ENCODE data around the gene IARS2. TPM values are rescaled to one million over a fixed set of nuclear protein-coding genes. Genes with fewer than 3 reads are reported as not detected.

IARS2 gene
- total RNA-seq, 2 donors from 2014 or later: 44.6 to 56.0 TPM

GRCh38 chr1:220121791-220122530 is 28.0 kb downstream of the IARS2 start:
- H3K27me3 ChIP-seq (replicated peaks; ENCODE audit: insufficient read depth): no peaks in the 10 kb centered on the region
- H3K36me3 ChIP-seq: peaks cover 8% of the 10 kb centered on the region
- DNase-seq (ENCODE audit: low spot score) (no peak), ATAC-seq (ENCODE audit: insufficient number of reproducible peaks, low FRiP score, low read depth) (peak; percentile 70)
- peaks cover 9 to 12% of the 10 kb centered on the region in 2 donors for H3K4me1 ChIP-seq (ENCODE audit: control insufficient read depth in 1 of 2, low read depth in 2 of 2)
- TF ChIP-seq, protein P1, sequence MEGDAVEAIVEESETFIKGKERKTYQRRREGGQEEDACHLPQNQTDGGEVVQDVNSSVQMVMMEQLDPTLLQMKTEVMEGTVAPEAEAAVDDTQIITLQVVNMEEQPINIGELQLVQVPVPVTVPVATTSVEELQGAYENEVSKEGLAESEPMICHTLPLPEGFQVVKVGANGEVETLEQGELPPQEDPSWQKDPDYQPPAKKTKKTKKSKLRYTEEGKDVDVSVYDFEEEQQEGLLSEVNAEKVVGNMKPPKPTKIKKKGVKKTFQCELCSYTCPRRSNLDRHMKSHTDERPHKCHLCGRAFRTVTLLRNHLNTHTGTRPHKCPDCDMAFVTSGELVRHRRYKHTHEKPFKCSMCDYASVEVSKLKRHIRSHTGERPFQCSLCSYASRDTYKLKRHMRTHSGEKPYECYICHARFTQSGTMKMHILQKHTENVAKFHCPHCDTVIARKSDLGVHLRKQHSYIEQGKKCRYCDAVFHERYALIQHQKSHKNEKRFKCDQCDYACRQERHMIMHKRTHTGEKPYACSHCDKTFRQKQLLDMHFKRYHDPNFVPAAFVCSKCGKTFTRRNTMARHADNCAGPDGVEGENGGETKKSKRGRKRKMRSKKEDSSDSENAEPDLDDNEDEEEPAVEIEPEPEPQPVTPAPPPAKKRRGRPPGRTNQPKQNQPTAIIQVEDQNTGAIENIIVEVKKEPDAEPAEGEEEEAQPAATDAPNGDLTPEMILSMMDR (IDR thresholded peaks at IDR 0.05): no peak
- peak overlapping the region; percentile 64 for H3K4me3 ChIP-seq
- H3K27ac ChIP-seq: peak overlapping the region; percentile 75 to 78
- H3K9me3 ChIP-seq: no peaks in the 10 kb centered on the region

- TF ChIP-seq, protein P1 (IDR thresholded peaks at IDR 0.05): no peak
Observed at GRCh38 chr1:220123066-220123465, 29.1 kb downstream of the IARS2 start.

GRCh38 chr1:220123889-220124288 is 30.0 kb downstream of the IARS2 start:
- H3K36me3 ChIP-seq: peaks cover 8% of the 10 kb centered on the region
- ATAC-seq (ENCODE audit: insufficient number of reproducible peaks, low FRiP score, low read depth) (no peak), DNase-seq (ENCODE audit: low spot score) (no peak)
- no peaks in the 10 kb centered on the region for H3K9me3 ChIP-seq
- H3K4me1 ChIP-seq (ENCODE audit: control insufficient read depth in 1 of 2, low read depth in 2 of 2): peaks cover 4 to 8% of the 10 kb centered on the region in 2 donors
- no peak overlapping the region for H3K27ac ChIP-seq
- H3K4me3 ChIP-seq: no peak overlapping the region
- TF ChIP-seq, protein P1 (IDR thresholded peaks at IDR 0.05): peak; percentile 11
- no peaks in the 10 kb centered on the region for H3K27me3 ChIP-seq (replicated peaks; ENCODE audit: insufficient read depth)

More at GRCh38 chr1:220123066-220123465, 29.1 kb downstream of the IARS2 start:
- ATAC-seq (ENCODE audit: insufficient number of reproducible peaks, low FRiP score, low read depth) (no peak), DNase-seq (ENCODE audit: low spot score) (no peak)
- Histone ChIP-seq H3K9me3 (no peaks in the 10 kb centered on the region), H3K4me3 (no peak overlapping the region), H3K27me3 (replicated peaks; ENCODE audit: insufficient read depth) (no peaks in the 10 kb centered on the region), H3K27ac (no peak overlapping the region), H3K36me3 (peaks cover 8% of the 10 kb centered on the region), H3K4me1 (ENCODE audit: control insufficient read depth in 1 of 2, low read depth in 2 of 2) (peaks cover 9 to 12% of the 10 kb centered on the region in 2 donors)

DNA sequence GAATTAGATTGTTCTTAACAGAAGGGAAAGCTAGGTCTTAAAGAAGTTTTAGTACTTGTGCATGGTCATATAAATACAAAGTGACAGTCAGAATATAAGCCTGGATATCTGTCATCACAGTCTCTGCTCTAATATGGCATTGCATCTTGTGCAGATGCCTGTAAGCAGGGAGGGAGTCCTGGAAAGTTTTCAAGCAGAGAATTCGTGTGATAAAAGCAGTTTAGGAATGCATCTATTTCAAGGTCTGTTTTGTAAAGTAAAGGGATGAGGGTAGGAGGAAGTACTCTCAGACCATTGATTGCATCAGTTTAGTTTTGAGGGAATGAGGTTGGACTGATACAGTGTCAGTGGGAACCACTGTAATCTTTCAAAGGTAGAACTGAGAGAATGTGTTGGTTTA is 30.6 kb downstream of the IARS2 start:
- no peak overlapping the region for H3K27ac ChIP-seq
- no peaks in the 10 kb centered on the region for H3K27me3 ChIP-seq (replicated peaks; ENCODE audit: insufficient read depth)
- DNase-seq (ENCODE audit: low spot score): no peak
- TF ChIP-seq, protein P1 (IDR thresholded peaks at IDR 0.05): no peak
- ATAC-seq (ENCODE audit: insufficient number of reproducible peaks, low FRiP score, low read depth): no peak
- peaks cover 8% of the 10 kb centered on the region for H3K36me3 ChIP-seq
- H3K9me3 ChIP-seq: no peaks in the 10 kb centered on the region
- peaks cover 0 to 2% of the 10 kb centered on the region in 2 donors for H3K4me1 ChIP-seq (ENCODE audit: control insufficient read depth in 1 of 2, low read depth in 2 of 2)
- no peak overlapping the region for H3K4me3 ChIP-seq

DNA sequence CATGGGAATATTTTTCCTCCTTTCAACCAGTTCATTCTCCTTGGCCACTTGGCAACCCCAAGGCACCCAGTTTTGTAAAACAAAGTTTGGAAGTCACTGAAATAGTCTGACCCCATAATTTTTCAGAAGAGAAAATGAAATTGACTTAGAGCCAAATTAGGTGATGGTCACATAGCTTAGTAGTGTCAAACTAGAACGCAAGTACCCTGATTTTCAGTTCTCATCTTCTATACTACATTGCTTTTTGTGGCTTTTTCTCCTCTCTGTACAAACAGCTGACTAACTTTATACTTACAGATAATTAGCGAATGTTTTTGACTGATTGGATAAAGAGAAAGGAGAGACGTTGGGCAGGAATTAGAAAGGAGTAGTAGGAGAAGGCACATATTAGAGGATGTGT is 33.1 kb downstream of the IARS2 start:
- TF ChIP-seq, protein P1 (IDR thresholded peaks at IDR 0.05): no peak
- Histone ChIP-seq H3K36me3 (peaks cover 8% of the 10 kb centered on the region), H3K4me1 (ENCODE audit: control insufficient read depth in 1 of 2, low read depth in 2 of 2) (no peaks in the 10 kb centered on the region), H3K9me3 (no peaks in the 10 kb centered on the region), H3K27me3 (replicated peaks; ENCODE audit: insufficient read depth) (no peaks in the 10 kb centered on the region), H3K27ac (no peak overlapping the region), H3K4me3 (no peak overlapping the region)
- no peak for ATAC-seq (ENCODE audit: insufficient number of reproducible peaks, low FRiP score, low read depth)
- no peak for DNase-seq (ENCODE audit: low spot score)
